A204.1 (cell line): ENCODE data around the gene COP1.

Experiments
- FAIRE-seq: peaks from 2 replicates; lab custom pipeline; 2012; peaks lifted over from hg19 to GRCh38; lab: Jason Lieb, UNC

Gene COP1

GRCh38 chr1:176198413-176198812 is 8.7 kb downstream of the COP1 start:
- FAIRE-seq, result peak; percentile 78

GRCh38 chr1:176196728-176197127 is 10.4 kb downstream of the COP1 start:
- no peak for FAIRE-seq

- no peak for FAIRE-seq
Measured at GRCh38 chr1:176195547-176195946, 11.5 kb downstream of the COP1 start.

DNA sequence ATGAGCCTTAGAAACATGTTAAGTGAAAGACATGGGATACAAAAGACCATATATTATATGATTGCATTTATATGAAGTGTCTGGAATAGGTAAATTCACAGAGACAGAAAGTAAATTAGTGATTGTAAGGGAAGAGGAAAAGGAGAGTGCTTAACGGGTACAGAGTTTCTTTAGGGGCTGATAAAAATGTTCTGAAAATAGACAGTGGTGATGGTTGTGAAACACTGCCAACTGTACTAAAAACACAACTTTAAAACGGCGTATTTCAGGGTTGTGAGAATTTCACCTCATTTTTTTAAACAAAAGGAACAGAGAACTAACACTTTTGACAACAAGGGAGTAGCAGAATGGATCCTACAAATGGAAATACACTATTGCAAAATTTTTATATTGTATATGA is 13.4 kb downstream of the COP1 start:
- FAIRE-seq, result no peak

GRCh38 chr1:176193023-176193422 is 14.1 kb downstream of the COP1 start:
- FAIRE-seq, result no peak

- no peak for FAIRE-seq
Measured at GRCh38 chr1:176188604-176189003, 18.5 kb downstream of the COP1 start.

DNA sequence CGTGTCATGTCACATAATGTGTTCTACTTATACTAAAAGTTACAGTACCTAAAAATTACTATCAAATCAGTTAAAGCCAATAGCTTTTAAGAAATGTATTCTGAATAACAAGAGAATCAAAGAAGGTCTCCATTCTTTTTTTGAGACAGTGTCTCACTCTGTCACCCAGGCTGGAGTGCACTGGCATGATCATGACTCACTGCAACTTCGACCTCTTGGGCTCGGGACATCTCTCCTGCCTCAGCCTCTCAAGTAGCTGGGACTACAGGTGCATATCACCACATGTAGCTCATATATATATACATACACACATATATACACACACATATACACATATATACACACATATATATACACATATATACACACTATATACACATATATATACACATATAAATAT is 20.1 kb downstream of the COP1 start:
- no peak for FAIRE-seq

DNA sequence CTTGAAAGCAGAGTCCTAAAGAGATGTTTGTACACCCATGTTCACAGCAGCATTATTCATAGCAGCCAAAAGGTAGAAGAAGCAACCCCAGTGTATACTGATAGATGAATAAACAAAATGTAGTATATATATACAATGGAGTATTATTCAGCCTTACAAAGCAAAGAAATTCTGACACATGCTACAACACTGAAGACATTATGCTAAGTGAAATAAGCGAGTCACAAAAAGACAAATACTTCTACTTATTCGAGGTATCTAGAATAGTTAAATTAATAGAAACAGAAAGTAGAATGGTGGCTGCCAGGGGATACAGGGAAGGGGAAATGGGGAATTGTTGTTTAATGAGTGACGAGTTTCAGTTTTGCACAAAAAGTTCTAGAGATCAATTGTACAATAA is 23.5 kb downstream of the COP1 start:
- FAIRE-seq, result no peak

GRCh38 chr1:176178316-176178715 is 28.8 kb downstream of the COP1 start:
- no peak for FAIRE-seq

GRCh38 chr1:176177764-176178163 is 29.3 kb downstream of the COP1 start:
- FAIRE-seq, result no peak

GRCh38 chr1:176174108-176174507 is 33.0 kb downstream of the COP1 start:
- no peak for FAIRE-seq

DNA sequence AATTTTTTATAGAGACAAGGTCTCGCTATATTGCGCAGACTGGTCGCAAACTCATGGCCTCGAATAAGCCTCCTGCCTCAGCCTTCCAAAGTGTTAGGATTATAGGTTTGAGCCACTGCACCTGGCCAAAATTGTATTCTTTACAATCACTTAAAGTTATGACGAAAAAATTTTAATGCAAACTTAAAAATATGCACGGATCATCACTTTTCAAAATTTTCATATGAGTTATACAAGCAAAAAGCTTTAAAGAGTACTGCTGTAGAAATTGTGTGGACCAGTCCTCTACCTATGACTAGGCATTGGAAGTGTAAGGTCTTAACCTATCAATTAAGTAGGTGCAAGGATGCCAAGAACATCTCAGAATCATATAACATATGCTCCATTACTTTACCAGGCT is 34.9 kb downstream of the COP1 start:
- no peak for FAIRE-seq

- FAIRE-seq, result no peak
Measured at GRCh38 chr1:176167210-176167609, 39.9 kb downstream of the COP1 start.

- FAIRE-seq, result no peak
Measured at GRCh38 chr1:176165573-176165972, 41.5 kb downstream of the COP1 start.

GRCh38 chr1:176164014-176164678 is 42.9 kb downstream of the COP1 start:
- FAIRE-seq, result no peak

DNA sequence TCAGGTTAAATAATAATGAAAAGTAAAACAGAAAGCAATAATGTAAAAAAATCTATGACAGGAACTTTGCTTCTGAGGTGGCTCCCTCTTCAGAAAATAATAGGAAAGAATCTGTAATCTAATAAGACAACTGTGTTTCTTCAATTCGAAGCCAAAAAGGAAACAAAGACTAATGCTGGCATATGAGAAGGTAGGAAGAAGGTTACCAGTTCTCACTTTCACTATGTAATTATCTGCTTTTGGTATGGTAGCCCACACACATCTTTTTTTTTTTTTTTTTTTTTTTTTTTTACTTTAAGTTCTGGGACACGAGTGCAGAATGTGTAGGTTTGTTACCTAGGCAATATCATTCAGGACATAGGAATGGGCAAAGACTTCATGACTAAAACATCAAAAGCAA is 47.1 kb downstream of the COP1 start:
- no peak for FAIRE-seq

DNA sequence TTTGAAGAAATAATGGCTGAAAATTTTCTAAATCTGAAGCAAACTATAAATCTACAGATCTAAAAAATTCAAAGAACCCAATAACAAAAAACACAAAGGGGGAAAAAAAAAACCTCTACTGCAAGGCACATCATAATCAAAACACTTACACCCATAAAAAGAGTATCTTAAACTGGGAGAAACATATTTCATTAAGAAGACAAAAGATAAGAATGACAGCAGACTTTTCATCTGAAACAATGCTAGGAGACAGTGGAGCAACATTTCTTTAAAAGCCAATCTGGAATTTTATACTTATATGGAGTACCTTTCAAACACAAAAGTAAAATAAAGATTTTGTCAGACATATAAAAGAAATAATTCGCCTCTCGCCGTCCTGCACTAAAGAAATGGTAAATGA is 49.1 kb downstream of the COP1 start:
- no peak for FAIRE-seq

GRCh38 chr1:176149939-176150807 is 56.9 kb downstream of the COP1 start:
- FAIRE-seq, result no peak

DNA sequence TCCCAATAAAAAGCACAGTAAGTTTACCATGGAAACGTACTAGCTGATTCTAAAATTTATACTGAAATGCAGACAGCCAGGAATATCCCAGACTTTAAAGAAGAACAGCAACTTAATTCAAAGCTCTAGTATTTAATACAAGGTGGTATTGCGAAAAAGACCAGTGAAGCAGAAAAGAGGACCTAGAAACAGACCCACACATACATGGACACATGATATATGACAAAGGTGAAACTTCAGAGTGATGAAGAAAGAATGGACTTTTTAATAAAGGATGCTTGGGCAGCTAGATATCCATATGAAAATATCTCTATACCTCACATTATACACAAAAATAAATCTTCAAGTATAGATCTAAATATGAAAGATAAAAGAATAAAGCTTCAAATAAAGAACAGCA is 62.6 kb downstream of the COP1 start:
- FAIRE-seq, result no peak

- no peak for FAIRE-seq
Measured at GRCh38 chr1:176142973-176143372, 64.1 kb downstream of the COP1 start.

DNA sequence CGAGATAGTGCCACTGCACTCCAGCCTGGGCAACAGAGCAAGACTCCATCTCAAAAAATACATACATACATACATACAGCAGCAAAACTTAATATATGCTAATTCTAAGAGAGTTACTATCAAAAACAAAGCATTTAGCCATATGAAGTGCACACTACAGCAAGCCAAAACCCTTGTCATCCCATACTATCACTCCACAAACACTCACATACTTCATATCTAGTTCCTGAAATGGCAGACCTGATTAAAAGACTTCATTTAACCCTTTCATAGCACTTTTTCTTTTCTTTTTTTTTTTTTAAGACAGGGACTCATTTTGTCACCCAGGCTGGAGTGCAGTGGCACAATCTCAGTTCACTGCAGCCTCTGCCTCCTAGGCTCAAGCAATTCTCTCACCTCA is 65.6 kb downstream of the COP1 start:
- FAIRE-seq, result no peak

DNA sequence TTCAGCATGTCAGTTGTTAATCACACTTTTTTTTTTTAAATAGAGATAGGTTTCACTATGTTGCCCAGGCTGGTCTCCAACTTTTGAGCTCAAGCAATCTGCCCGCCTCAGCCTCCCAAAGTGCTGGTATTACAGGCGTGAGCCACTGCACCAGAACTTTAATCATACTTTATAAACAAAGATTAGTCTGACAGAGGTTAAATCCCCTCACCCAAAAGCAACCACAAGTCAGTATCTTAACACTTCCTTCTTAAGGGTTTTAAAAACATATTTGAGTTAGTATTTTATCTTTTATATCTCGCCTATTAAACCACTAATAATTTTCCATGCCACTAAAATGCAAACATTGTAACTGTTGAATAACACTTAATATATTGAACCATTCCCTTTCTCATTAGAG is 70.2 kb downstream of the COP1 start:
- FAIRE-seq, result no peak

DNA sequence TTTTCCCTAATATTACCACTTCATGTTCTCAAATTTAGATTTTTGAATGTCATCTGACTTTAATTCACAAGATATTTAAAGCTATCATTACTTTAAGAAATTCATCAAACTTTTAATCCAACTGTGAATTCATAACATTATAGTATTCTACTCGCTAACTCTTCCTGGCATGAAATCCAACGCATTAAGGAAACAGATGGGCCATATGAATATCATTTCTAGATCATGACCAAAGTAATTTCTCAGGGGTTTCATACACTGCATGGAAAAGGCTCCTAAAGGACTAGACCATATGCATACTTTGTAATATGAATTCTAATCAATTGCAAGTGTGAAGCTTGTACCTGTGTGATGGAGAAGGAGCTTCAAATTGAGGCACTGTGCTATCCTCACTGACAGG is 72.4 kb downstream of the COP1 start:
- FAIRE-seq, result no peak

DNA sequence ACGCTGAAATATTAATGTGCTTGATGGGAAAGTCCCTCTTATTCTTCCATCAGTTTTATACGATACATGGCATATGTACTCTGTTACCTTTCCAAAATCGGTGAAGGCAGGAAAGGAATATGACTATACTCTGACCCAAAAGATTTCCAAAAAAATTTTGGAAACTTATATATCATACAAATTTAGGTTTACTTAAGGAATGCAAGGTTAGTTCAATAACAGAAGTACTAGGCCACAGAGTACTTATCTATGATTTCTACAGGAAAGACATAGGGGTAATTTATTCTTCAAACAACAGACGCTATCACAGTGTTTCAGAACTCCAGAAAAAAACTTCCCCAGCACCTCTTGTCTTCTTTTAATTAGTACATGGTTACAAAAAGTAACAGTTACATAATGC is 84.8 kb downstream of the COP1 start:
- FAIRE-seq, result no peak
